ENCODE measurements around the gene ZNF740.

- TF ChIP-seq CTCF (tag by site-specific recombination; IDR thresholded peaks at IDR 0.05) (no peak), TCF7L2 (IDR thresholded peaks at IDR 0.05; ENCODE audit: borderline replicate concordance, low read depth, low read length) (no peak), ZSCAN5A (tag by site-specific recombination; IDR thresholded peaks at IDR 0.05) (no peak), ZFP3 (tag by site-specific recombination; IDR thresholded peaks at IDR 0.05; ENCODE audit: low read depth) (no peak), SALL2 (tag by site-specific recombination; IDR thresholded peaks at IDR 0.05; ENCODE audit: borderline replicate concordance) (no peak), ZBTB8A (tag by site-specific recombination; IDR thresholded peaks at IDR 0.05) (no peak), ZBTB11 (tag by site-specific recombination; conservative IDR thresholded peaks at IDR 0.05; ENCODE audit: low read depth) (no peak), ZNF776 (tag by site-specific recombination; IDR thresholded peaks at IDR 0.05; ENCODE audit: borderline replicate concordance) (no peak), ZNF677 (tag by site-specific recombination; IDR thresholded peaks at IDR 0.05) (no peak), ZNF362 (tag by site-specific recombination; IDR thresholded peaks at IDR 0.05) (no peak), ZNF513 (tag by site-specific recombination; IDR thresholded peaks at IDR 0.05) (no peak), YY1 (tag by site-specific recombination; IDR thresholded peaks at IDR 0.05) (no peak), GLI4 (tag by site-specific recombination; IDR thresholded peaks at IDR 0.05) (no peak)
Observed at GRCh38 chr12:53207042-53207441, 26.5 kb downstream of the ZNF740 start, which contains the start of gene ITGB7.
